HG03196 (cell line): ENCODE data around the gene DXO.

Experiments
- ATAC-seq: cut with Tn5 transposase; IDR thresholded peaks from one replicate; pipeline ENCODE4 v1.9.1; 2021; ENCODE audit not compliant: unreplicated experiment

DXO gene

GRCh38 chr6:31958741-31959739 is 12.9 kb downstream of the DXO start, which contains the start of the genes NELFE and SKIC2:
Gene NELFE (minus strand): TSS chr6:31958971. CDS start chr6:31958446, 525 bp downstream.
Gene SKIC2 (plus strand): TSS chr6:31959175. CDS start chr6:31959193, 18 bp downstream.
- ATAC-seq = peak; percentile 94

GRCh38 chr6:31958412-31958740 is 13.6 kb downstream of the DXO start:
- peak; percentile 6 for ATAC-seq

GRCh38 chr6:31956796-31957195 is 15.1 kb downstream of the DXO start:
- no peak for ATAC-seq

GRCh38 chr6:31954511-31954910 is 17.4 kb downstream of the DXO start:
- no peak for ATAC-seq

- ATAC-seq = no peak
Observed at GRCh38 chr6:31952890-31953289, 19.0 kb downstream of the DXO start.

- no peak for ATAC-seq
Observed at GRCh38 chr6:31952140-31952805, 19.7 kb downstream of the DXO start.

- no peak for ATAC-seq
Observed at GRCh38 chr6:31949926-31950548, 21.9 kb downstream of the DXO start.

- ATAC-seq = no peak
Observed at GRCh38 chr6:31948753-31949413, 23.1 kb downstream of the DXO start.

- ATAC-seq = no peak
Observed at GRCh38 chr6:31948306-31948705, 23.6 kb downstream of the DXO start.

GRCh38 chr6:31947864-31948263 is 24.1 kb downstream of the DXO start:
- ATAC-seq = no peak

- ATAC-seq = no peak
Observed at GRCh38 chr6:31947070-31947675, 24.8 kb downstream of the DXO start.

- ATAC-seq = no peak
Observed at GRCh38 chr6:31946370-31946885, 25.5 kb downstream of the DXO start.

- no peak for ATAC-seq
Observed at GRCh38 chr6:31945507-31946369, 26.2 kb downstream of the DXO start, which contains the start of gene CFB. Gene CFB (plus strand): TSS chr6:31946095. CDS start chr6:31946222, 127 bp downstream.

- ATAC-seq = no peak
Observed at GRCh38 chr6:31945154-31945506, 26.8 kb downstream of the DXO start.

GRCh38 chr6:31943742-31944141 is 28.2 kb downstream of the DXO start:
- ATAC-seq = no peak

- ATAC-seq = no peak
Observed at GRCh38 chr6:31940256-31940664, 31.7 kb downstream of the DXO start.

GRCh38 chr6:31935823-31936222 is 36.1 kb downstream of the DXO start:
- ATAC-seq = no peak

GRCh38 chr6:31935021-31935420 is 36.9 kb downstream of the DXO start:
- ATAC-seq = no peak

GRCh38 chr6:31933537-31933936 is 38.4 kb downstream of the DXO start:
- no peak for ATAC-seq
